Putamen (tissue), 1 donor: ENCODE data around the gene BAZ1B.
"Not testable (repeated sequence)": the region's sequence is repeated elsewhere in the genome, so short reads cannot be mapped to it uniquely, and the experiment has no call there.

Experiments used
- DNase-seq: peaks from one replicate; pipeline ENCODE4 v3.0.0-alpha.2; 2016; ENCODE audit warnings: low spot score

BAZ1B gene

DNA sequence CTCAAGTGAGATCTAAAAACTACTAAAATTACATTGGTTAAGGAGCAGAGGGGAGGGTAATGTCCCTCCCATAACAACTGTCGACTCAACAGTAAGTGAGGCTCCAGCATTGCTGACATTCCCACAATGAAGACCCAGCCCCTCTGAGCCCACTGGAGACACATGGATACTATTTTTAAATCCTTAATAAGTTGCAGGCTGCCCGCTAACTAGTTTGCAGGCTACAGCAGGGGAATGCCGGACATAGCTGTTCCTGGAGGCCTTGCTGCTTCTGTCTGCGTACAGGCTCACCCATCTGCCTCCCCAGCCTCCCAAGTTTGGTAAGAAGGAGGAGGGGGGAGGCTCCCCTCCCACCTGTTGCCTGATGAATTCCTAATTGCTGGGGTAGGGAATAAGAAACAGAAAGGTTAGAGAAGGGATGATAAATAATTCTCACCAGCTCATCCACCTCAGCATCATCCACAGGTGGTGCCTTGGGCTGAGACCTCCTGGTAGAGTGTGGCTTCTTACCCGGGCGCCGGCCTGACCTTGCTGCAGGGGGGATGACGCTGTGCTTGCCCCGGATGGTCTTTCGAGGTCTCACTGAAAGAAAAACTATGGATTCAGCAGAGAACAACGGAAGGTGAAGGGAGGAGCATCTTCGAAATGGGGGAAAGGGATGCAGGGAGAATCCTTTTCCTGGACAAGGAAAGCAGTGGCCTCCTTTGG lies 78.4 kb downstream of the BAZ1B start:
- no peak for DNase-seq

- DNase-seq: no peak
Observed at GRCh38 chr7:73442903-73443500, 79.1 kb downstream of the BAZ1B start.

- no peak for DNase-seq
Observed at GRCh38 chr7:73442222-73442902, 79.7 kb downstream of the BAZ1B start.

DNA sequence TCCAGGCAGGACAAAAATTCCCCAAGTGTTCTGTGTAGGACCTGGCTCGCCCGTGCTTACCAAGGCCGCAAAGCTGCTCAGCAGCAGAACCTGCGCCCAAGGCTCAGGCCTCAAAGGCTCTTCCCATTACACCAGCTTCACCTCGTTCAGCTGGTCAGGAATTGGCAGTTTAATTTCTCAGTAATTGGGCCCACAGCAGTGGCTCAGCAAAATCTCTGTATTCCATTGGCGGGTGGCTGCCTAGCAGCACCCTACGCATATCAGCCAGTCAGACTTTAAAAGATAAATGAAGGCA lies 82.7 kb downstream of the BAZ1B start:
- DNase-seq: no peak

- DNase-seq: no peak
Observed at GRCh38 chr7:73438547-73439409, 83.3 kb downstream of the BAZ1B start.

DNA sequence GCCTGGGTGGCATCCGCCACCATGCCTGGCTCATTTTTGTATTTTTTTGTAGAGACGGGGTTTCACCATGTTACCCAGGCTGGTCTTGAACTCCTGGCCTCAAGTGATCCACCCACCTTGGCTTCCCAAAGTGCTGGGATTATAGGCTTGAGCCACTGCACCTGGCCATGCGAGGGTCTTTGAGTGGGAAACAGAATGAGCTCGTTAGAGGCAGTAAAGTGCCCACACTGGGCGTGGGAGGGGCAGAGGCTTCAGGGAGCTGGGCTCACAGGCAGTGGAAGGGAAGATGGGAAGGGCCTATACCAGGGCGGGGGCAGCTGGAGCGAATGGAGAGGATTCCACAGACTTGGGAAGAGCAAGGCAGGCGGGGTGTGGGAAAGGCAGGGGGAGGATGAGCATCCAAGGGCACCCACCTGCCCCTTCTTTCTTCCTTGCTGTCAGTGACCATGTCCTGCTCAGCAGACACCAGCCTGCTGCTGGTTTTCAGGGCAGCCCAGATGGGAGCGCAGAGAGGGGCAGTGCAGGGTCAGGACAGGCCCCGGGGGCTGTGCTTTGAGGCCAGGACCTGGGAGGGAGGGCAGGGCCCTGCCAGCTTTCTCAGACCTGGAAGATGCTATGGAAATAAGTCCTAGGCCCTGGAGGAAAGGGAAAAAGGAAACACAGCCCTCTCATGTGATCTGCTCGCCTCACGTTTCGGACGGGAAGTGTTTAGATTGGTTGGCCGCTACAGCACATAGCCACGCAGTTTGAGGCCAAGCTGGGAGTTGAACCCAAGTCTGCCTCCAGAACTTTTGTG lies 84.3 kb downstream of the BAZ1B start:
- DNase-seq: no peak

GRCh38 chr7:73437091-73437490 lies 85.0 kb downstream of the BAZ1B start:
- DNase-seq: no peak

DNA sequence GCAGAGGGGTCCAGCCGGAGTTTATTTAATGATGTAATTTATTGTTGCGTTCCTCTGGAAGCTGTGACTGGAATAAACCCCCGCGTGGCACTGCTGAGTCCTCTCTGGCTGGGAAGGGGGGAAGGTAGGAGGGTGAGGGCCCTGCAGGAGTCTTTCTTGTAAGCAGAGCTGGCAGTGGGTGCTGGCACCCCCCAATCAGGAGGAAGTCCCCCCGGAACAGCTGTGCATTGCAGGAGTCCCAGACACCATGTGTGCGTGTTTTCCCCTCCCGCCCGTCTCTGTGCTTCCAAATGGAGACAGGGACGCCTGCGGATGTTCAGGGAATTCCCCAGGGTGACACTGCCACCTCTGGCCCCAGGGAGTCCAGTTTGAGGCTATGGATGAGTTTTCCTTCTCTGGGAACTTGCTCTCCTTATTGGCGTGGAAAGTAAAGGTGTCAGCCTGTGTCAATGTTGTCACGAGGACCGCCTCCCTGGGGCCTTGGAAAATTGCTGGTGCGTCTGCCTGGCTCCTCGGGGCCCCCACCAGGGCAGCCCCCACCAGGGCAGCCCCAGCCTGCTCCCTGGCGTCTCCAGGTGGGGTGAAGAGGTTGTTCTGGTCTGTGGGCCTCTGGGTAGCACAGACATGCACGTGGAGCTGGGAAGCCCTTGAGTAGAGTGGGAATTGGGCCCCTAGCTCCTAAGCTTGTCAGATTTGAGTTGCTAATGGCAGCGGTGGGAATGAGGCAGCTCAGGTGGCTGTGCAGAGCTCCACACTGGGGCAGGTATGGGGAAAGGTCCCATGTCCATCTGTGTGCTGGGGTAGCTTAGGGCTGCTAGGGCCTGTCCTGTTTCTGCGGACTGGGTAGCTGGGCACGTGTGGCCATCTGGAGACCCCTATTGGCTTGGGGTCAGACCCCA lies 85.8 kb downstream of the BAZ1B start:
- no peak for DNase-seq

DNA sequence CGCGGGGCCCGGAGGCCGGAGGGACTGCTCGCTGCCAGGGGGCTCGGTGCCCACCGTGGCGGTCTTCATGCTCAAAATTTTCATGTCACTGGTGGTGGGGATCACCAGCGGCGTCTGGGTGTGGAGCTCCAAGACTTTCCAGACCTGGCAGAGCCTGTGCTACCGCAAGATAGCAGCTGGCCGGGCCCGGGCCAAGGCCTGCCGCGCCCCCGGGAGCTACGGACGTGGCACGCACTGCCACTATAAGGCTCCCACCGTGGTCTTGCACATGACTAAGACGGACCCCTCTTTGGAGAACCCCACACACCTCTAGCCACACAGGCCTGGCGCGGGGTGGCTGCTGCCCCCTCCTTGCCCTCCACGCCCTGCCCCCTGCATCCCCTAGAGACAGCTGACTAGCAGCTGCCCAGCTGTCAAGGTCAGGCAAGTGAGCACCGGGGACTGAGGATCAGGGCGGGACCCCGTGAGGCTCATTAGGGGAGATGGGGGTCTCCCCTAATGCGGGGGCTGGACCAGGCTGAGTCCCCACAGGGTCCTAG lies 86.6 kb downstream of the BAZ1B start:
- DNase-seq: no peak

DNA sequence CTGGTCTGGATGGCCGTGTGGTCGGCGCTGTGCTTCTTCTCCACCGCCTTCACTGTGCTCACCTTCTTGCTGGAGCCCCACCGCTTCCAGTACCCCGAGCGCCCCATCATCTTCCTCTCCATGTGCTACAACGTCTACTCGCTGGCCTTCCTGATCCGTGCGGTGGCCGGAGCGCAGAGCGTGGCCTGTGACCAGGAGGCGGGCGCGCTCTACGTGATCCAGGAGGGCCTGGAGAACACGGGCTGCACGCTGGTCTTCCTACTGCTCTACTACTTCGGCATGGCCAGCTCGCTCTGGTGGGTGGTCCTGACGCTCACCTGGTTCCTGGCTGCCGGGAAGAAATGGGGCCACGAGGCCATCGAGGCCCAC lies 87.4 kb downstream of the BAZ1B start:
- no peak for DNase-seq

- no peak for DNase-seq
Observed at GRCh38 chr7:73433924-73434700, 88.0 kb downstream of the BAZ1B start.

DNA sequence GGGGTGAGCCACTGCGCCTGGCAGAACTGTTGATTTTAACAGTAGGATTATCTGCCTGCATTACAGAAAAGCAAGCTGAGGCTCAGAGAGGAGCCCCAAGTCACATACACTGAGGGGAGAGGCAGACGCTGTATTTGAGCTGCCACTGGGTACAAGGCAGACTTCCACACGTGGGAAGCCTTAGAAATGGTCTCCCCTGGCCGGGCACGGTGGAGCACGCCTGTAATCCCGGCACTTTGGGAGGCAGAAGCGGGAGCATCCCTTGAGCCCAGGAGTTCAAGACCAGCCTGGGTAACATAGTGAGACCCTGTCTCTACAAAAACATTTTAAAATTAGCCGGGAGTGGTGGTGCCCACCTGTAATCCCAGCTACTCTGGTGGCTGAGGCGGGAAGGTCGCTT lies 89.4 kb downstream of the BAZ1B start:
- DNase-seq: no peak

- no peak for DNase-seq
Observed at GRCh38 chr7:73431041-73431835, 90.9 kb downstream of the BAZ1B start.

GRCh38 chr7:73430540-73430939 lies 91.6 kb downstream of the BAZ1B start:
- DNase-seq: not testable (repeated sequence)

- no peak for DNase-seq
Observed at GRCh38 chr7:73429622-73430505, 92.2 kb downstream of the BAZ1B start.

GRCh38 chr7:73429215-73429614 lies 92.9 kb downstream of the BAZ1B start:
- no peak for DNase-seq

GRCh38 chr7:73427902-73428787 lies 93.9 kb downstream of the BAZ1B start:
- no peak for DNase-seq
